DMS53 treated with DMSO at 0.1 percent for 48 hours (cell line): ENCODE results near the gene C2orf49.

ENCODE experiments used
- DNase-seq: peaks from one replicate; lab custom pipeline; 2025; ENCODE audit not compliant: unreplicated experiment; lab: John Stamatoyannopoulos, UW

C2orf49 gene

DNA sequence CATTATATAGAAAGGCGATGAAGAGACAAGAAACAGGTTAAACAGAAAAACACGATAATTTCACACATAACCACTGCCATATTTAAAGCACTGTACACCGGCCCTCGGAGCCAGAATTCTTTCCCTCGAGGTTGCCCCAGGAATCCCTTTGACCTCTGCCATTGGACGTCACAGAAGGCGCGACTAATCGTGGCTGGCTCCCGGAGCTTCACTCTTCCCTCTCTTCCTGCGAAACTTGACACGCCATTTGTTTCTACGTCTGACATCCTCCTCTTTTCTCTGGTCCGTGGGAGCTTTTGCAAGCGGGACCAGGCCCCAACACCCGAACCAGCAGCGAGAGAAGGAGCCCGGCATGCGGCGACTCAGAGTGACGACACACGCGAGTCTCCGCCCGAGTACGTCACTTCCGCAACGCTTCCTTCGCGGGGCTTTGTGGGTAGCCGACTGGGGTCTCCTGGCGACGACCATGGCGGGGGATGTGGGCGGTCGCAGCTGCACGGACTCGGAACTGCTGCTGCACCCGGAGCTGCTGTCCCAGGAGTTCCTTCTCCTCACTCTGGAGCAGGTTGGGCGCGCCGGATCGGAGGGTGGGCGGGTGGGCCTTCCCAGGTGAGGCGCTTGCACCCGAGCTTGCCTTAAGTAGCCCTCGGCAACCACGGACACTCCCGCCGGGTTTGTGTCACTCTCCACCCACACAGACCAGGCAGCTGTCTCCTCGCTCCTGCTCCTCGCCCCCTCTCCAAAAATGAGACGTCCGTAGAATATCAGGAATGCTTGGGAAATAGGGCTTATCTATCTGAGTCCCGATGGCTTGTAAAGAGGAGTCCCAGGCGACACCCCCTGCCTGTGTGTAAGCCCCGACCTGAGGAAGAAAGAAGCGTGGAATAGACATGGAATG lies at the start of gene C2orf49:
TSS of gene C2orf49 (plus strand) at position 419 of the 898 bp plus-strand sequence. CDS start at position 467, 48 bp downstream.
- DNase-seq, result peak; percentile 88

GRCh38 chr2:105287692-105288091 lies 49.6 kb upstream of the C2orf49 start:
- DNase-seq, result peak; percentile 8

GRCh38 chr2:105288133-105288532 lies 49.2 kb upstream of the C2orf49 start:
- DNase-seq, result no peak

- no peak for DNase-seq
Measured at GRCh38 chr2:105290981-105291660, 46.2 kb upstream of the C2orf49 start.

DNA sequence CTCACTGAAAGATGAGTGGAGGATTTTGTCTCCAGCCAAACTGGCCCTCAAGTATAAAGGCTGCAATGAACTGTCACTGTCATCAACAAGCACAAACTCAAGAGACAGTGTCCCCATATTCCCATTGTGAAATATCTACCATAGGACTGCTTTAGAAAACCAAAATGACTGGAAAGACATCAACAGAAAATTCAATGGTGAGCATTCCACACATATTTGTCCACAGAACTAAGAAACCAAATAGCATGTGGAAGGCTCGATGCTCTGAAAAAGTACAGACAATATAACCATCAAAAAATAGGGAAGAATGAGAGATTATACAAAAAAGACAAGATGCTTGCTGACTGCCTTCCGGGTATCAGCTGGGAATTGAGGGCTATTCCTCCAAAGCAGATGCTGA lies 45.4 kb upstream of the C2orf49 start:
- no peak for DNase-seq

GRCh38 chr2:105294046-105294445 lies 43.3 kb upstream of the C2orf49 start:
- DNase-seq, result no peak

DNA sequence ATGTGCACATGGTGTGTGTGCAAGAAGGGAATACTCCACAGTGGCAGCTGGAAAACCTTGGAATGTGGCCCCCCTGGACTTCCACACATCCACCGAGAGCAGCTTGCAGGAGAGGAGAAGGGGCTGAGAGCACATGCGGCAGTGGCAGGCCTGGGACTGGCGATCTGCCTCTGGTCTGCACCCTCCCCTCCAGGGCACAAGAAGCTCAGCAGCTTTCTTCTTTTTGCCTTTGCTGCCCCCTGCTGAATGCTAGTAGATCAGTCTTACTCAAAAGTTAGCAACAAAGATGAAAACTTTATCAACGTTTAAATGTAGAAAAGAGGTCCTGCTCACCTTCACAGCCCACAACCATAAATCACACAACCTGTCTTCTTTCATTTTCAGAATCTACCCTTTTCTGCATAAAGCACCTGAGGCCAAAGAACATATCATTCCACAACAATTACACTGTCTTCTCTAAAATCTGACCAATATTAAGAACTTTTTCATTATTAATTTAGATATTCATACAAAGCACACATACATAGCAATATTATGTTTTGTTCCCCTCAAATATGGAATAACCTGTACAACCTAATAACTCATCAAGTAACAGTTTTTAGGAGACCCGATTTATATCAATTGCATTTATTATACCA lies 42.4 kb upstream of the C2orf49 start:
- DNase-seq, result peak; percentile 10

GRCh38 chr2:105296017-105296611 lies 41.2 kb upstream of the C2orf49 start:
- no peak for DNase-seq

GRCh38 chr2:105297216-105297615 lies 40.1 kb upstream of the C2orf49 start:
- no peak for DNase-seq

DNA sequence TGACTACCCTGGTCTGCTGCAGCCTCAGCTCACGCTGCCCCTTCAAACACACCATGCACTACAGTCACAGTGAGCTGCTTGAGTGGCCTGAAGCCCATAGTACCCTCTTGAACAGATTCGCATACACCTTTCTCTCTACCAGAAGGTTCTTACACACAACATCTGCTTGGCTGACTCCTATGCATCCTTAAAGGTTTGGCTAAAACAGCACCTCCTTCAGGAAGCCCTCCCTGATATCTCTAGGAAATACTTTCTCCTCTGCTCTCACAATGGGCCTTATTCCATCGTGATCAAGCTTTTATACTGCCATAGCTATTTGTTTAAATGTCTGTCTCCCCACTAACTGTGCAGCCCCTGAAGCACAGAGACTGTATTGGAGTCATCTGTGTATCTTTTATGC lies 39.3 kb upstream of the C2orf49 start:
- DNase-seq, result no peak

DNA sequence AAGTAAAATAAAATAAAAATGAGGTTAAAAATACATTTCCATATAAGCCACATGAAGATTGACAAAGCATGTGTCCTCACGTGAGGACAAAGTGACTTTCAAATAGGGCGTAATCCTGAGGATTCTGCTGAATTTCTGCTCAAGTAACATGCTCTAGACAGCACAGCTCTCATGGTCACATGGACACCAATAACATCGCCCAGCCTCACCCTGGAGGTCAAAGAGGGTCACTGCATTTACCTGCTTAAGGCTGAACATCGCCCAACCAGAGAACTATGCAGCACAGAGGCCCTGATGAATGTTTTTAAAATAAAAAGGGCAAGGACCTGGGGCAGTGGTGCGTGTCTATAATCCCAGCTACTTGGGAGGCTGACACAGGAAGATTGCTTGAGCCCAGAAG lies 38.0 kb upstream of the C2orf49 start:
- DNase-seq, result no peak

GRCh38 chr2:105301646-105302045 lies 35.7 kb upstream of the C2orf49 start:
- no peak for DNase-seq

- DNase-seq, result no peak
Measured at GRCh38 chr2:105307146-105307545, 30.2 kb upstream of the C2orf49 start.

GRCh38 chr2:105307550-105307949 lies 29.8 kb upstream of the C2orf49 start:
- DNase-seq, result no peak

- DNase-seq, result no peak
Measured at GRCh38 chr2:105307962-105308361, 29.4 kb upstream of the C2orf49 start.

DNA sequence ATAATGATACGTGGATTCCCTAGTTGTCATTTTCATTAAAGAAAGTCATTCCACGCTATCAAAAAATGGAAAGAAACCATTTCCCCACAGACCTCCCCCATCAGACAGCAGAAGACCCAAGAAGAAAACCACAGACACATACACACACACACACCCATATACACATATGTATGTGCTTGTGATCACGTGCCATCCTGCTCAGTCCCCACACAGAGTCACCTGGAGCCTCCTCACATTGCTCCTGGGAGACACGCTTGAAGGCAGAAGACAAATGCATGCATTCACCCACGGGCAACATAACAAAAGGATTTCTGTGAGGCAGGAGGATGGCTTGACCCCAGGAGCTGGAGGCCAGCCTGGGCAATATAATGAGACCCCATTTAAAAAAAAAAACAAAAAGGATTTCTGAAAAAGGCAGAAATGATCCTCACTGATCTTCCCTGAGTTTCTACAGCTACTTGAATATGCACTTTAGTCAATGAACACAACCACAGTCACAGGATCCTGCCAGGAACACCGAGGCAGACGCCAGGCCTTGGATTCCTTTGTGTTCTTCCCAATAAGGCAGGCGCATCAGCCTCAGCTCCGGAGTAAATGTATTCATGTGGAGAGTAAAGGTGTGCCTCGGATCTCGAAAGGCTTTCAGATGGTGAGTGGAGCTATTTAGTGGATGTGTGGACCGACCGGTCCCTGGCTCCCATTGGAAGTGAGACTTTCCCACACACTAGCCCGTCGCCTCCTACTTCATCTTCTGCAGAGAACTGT lies 28.8 kb upstream of the C2orf49 start:
- no peak for DNase-seq

- DNase-seq, result no peak
Measured at GRCh38 chr2:105309147-105309545, 28.2 kb upstream of the C2orf49 start.

DNA sequence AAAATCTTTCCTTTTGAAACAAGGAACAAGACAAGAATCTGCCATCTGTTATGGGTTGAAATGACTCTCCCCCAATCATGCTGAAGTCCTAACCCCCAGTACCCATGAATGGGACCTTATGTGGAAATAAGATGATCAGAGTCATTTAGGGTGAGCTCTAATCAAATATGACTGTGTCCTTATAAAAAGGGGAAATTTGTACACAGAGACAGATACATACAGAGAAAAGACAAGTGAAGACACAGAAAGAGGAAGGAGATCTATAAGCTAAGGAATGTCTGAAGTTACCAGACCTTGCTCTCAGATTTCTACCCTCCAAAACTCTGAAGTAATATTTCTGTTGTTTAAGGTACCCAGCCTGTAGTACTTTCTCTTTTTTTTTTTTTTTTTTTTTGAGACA lies 23.5 kb upstream of the C2orf49 start:
- DNase-seq, result no peak

DNA sequence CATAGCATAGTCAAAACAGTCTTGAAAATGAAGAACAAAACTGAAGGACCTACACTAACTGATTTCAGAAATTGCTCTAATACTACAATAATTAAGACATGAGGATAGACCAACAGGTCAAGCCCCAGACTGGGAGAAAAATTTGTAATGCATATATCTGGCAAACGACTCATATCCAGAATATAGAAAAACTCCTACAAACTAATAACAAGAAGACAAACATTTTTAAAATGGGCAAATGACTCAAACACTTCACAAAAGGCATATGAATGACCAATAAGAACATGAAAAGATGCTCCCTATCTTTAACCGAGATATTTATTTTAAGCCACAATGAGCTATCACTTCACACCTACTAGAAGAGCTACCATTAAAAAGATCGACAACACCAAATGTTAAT lies 22.0 kb upstream of the C2orf49 start:
- DNase-seq, result no peak

GRCh38 chr2:105317937-105318336 lies 19.4 kb upstream of the C2orf49 start:
- DNase-seq, result no peak
